HCT116 (cell line): Measurements from ENCODE around the gene IDH3G. TPM values are rescaled to one million over a fixed set of nuclear protein-coding genes. Genes with fewer than 3 reads are reported as not detected.

Experiments used
- ATAC-seq: fragments of 200-7000 bp; cut with Tn5 transposase; 2 replicates; pipeline ENCODE4 v1.9.1; 2020; ENCODE audit warnings: mild to moderate bottlenecking, moderate library complexity
- BruUV-seq: library from RNA; stranded (reverse); fragments of 400-500 nt; replicated peaks from 2 replicates; lab custom pipeline; 2021; lab: Mats Ljungman, UMichigan
- CTCF ChIA-PET: fragments of 300-600 bp; sonication (Branson Sonifier 250); formaldehyde crosslinking; loops from one replicate; lab custom pipeline; 2021; ENCODE audit warnings: antibody characterized with exemption; lab: Charles Lee
- POLR2A ChIA-PET: fragments of 300-600, 350-600 bp; sonication (Branson Sonifier 250); formaldehyde crosslinking; loops from one replicate; lab custom pipeline; 2021; ENCODE audit warnings: antibody characterized with exemption; lab: Charles Lee
- RAD21 ChIA-PET, 2 experiments: fragments of 300-600 bp; sonication (Branson Sonifier 250); formaldehyde crosslinking; loops; one replicate each; lab custom pipeline; 2023; ENCODE audit warnings: low total read pairs in 2 of 2; ENCODE audit not compliant: uncharacterized antibody in 2 of 2, unreplicated experiment in 2 of 2, low non-redundant PET in 1 of 2; lab: Charles Lee
- DNase-seq: peaks from one replicate; pipeline ENCODE4 v3.0.0-alpha.2; 2010; ENCODE audit warnings: low read depth, low spot score
- H2AFZ ChIP-seq: fragments of 200-600 bp; shearing (Covaris generic), sonication (generic); 2 replicates; pipeline ENCODE4 v1.6.1; 2017; ENCODE audit warnings: low read depth, mixed run types, mixed read lengths, antibody characterized with exemption, low read length; ENCODE audit not compliant: poor library complexity, severe bottlenecking
- H3K27ac ChIP-seq: 2 replicates; pipeline ENCODE4 v1.5.1; 2012; ENCODE audit warnings: low read depth, low read length
- H3K27me3 ChIP-seq: fragments of 200-600 bp; sonication (generic); 2 replicates; pipeline ENCODE4 v1.6.1; 2016; ENCODE audit warnings: mixed run types, low read length, mixed read lengths; ENCODE audit not compliant: insufficient read depth
- H3K36me3 ChIP-seq, 2 experiments: fragments of 200-500 bp in 1 of 2; fragments of 200-600 bp in 1 of 2; sonication (Bioruptor generic) in 1 of 2; sonication (generic) in 1 of 2; 2 replicates each; pipeline versions ENCODE4 v1.5.1 to v1.6.1; 2014 to 2016; ENCODE audit warnings: low read length in 2 of 2, inconsistent platforms in 1 of 2, mixed read lengths in 1 of 2, mixed run types in 1 of 2; ENCODE audit not compliant: insufficient read depth in 2 of 2, control insufficient read depth in 1 of 2
- H3K4me1 ChIP-seq, 2 experiments: fragments of 200-600 bp in 1 of 2; sonication (generic) in 1 of 2; 2 replicates each; pipeline versions ENCODE4 v1.5.1 to v1.6.1; 2012 to 2017; ENCODE audit warnings: low read length in 2 of 2, inconsistent platforms in 1 of 2, mild to moderate bottlenecking in 1 of 2, mixed read lengths in 1 of 2, mixed run types in 1 of 2, moderate library complexity in 1 of 2; ENCODE audit not compliant: insufficient read depth in 2 of 2, control insufficient read depth in 1 of 2
- H3K4me2 ChIP-seq: fragments of 200-600 bp; sonication (generic); 2 replicates; pipeline ENCODE4 v1.6.1; 2017; ENCODE audit warnings: mixed run types, low read length, mixed read lengths
- H3K4me3 ChIP-seq, 2 experiments: fragments of 200-600 bp in 1 of 2; sonication (generic) in 1 of 2; replicated peaks in 1 of 2; 2 replicates each; pipeline ENCODE4 v1.5.1; 2011 to 2016; ENCODE audit warnings: low read length in 2 of 2, control low read depth in 1 of 2, low read depth in 1 of 2, mild to moderate bottlenecking in 1 of 2, mixed read lengths in 1 of 2, mixed run types in 1 of 2
- H3K79me2 ChIP-seq: fragments of 200-600 bp; sonication (generic); 2 replicates; pipeline ENCODE4 v1.6.1; 2017; ENCODE audit warnings: mild to moderate bottlenecking, mixed run types, low read length, moderate library complexity, mixed read lengths; ENCODE audit not compliant: insufficient read depth
- H3K9ac ChIP-seq: fragments of 200-600 bp; sonication (generic); 2 replicates; pipeline ENCODE4 v1.6.1; 2016; ENCODE audit warnings: low read length, mixed read lengths
- H3K9me2 ChIP-seq: fragments of 200-600 bp; sonication (generic), shearing (Covaris generic); 2 replicates; pipeline ENCODE4 v1.6.1; 2017; ENCODE audit warnings: mixed run types, mild to moderate bottlenecking, moderate library complexity; ENCODE audit not compliant: insufficient read depth
- H3K9me3 ChIP-seq, 2 experiments: fragments of 200-500 bp in 1 of 2; fragments of 200-600 bp in 1 of 2; sonication (Bioruptor generic) in 1 of 2; sonication (generic) in 1 of 2; 2 replicates each; pipeline ENCODE4 v1.6.1; 2014 to 2017; ENCODE audit warnings: low read length in 2 of 2, mixed read lengths in 2 of 2, inconsistent platforms in 1 of 2, low read depth in 1 of 2, mild to moderate bottlenecking in 1 of 2, mixed run types in 1 of 2, moderate library complexity in 1 of 2; ENCODE audit not compliant: control insufficient read depth in 1 of 2, insufficient read depth in 1 of 2
- H4K20me1 ChIP-seq: fragments of 200-600 bp; sonication (generic), shearing (Covaris generic); 2 replicates; pipeline ENCODE4 v1.6.1; 2017; ENCODE audit warnings: mixed run types, mild to moderate bottlenecking, moderate library complexity; ENCODE audit not compliant: insufficient read depth
- ATF3 ChIP-seq: IDR thresholded peaks from 2 replicates; pipeline ENCODE4 v1.6.1; 2012
- CBX3 ChIP-seq: IDR thresholded peaks from 2 replicates; pipeline ENCODE4 v1.6.1; 2012; ENCODE audit warnings: low read depth
- EGR1 ChIP-seq: IDR thresholded peaks from 2 replicates; pipeline ENCODE4 v1.6.1; 2012; ENCODE audit warnings: low read depth
- EZH2 ChIP-seq: fragments of 200-600 bp; sonication (generic); IDR thresholded peaks from 2 replicates; pipeline ENCODE4 v1.6.1; 2017; ENCODE audit warnings: antibody characterized with exemption, mixed run types
- POLR2A ChIP-seq: IDR thresholded peaks from 2 replicates; pipeline ENCODE4 v1.7.0; 2011; ENCODE audit warnings: borderline replicate concordance; ENCODE audit not compliant: insufficient read depth, insufficient read length; ENCODE audit errors: extremely low read depth
- POLR2AphosphoS5 ChIP-seq: IDR thresholded peaks from 2 replicates; pipeline ENCODE4 v1.6.1; 2011; ENCODE audit warnings: mild to moderate bottlenecking, low read depth, low read length, moderate library complexity
- REST ChIP-seq: IDR thresholded peaks from 2 replicates; pipeline ENCODE4 v1.6.1; 2012; ENCODE audit warnings: low read depth
- SP1 ChIP-seq: IDR thresholded peaks from 2 replicates; pipeline ENCODE4 v1.6.1; 2012; ENCODE audit warnings: low read depth
- SRF ChIP-seq: IDR thresholded peaks from 2 replicates; pipeline ENCODE4 v1.6.1; 2012; ENCODE audit warnings: low read depth
- YY1 ChIP-seq: IDR thresholded peaks from 2 replicates; pipeline ENCODE4 v1.6.1; 2011; ENCODE audit warnings: low read length, low read depth, moderate library complexity, mild to moderate bottlenecking; ENCODE audit not compliant: insufficient replicate concordance; ENCODE audit errors: extremely low read depth
- ZBTB33 ChIP-seq: IDR thresholded peaks from 2 replicates; pipeline ENCODE4 v1.6.1; 2011; ENCODE audit warnings: mild to moderate bottlenecking, low read length, moderate library complexity; ENCODE audit not compliant: insufficient replicate concordance; ENCODE audit errors: extremely low read depth
- ZNF274 ChIP-seq: fragments of 200-500 bp; sonication (Bioruptor generic); IDR thresholded peaks from 2 replicates; pipeline ENCODE4 v1.6.1; 2014; ENCODE audit warnings: mild to moderate bottlenecking, low read depth, low read length, inconsistent platforms
- intact Hi-C: fragments of 100-400 bp; cut with micrococcal nuclease; formaldehyde crosslinking; loops from 2 replicates; pipeline ENCODE4 v1.10.0; 2022
- total RNA-seq: library from RNA; stranded (reverse); gene quantifications from one replicate; pipeline ENCODE4 v1.2.1, GENCODE V29; 2021; ENCODE audit not compliant: unreplicated experiment

The IDH3G gene
- total RNA-seq, 1 experiment from 2014 or later: 49.7 TPM

- no peaks in the 10 kb centered on the region for H3K36me3 ChIP-seq
- no TSS peak for BruUV-seq
- ChIA-PET POLR2A (no interaction called here), CTCF (no interaction called here), RAD21 (interaction anchor here in 1 of 2 experiments (0.7 kb wide), 1 partner anchor 132 kb away, joined by 5 read pairs; no protein-coding TSS in a partner anchor)
- no peak overlapping the region for H2AFZ ChIP-seq
- H3K9me3 ChIP-seq: no peaks in the 10 kb centered on the region
- DNase-seq (no peak), ATAC-seq (no peak)
- intact Hi-C loops: no loop called here
- no peaks in the 10 kb centered on the region for H3K4me1 ChIP-seq
- H3K79me2 ChIP-seq: no peaks in the 10 kb centered on the region
- H3K4me2 ChIP-seq: no peak overlapping the region
- no peak overlapping the region for H3K27ac ChIP-seq
- no peak for TF ChIP-seq CBX3
- TF ChIP-seq YY1: no peak
- no peak for TF ChIP-seq SP1
- no peak for TF ChIP-seq EZH2
- no peak for TF ChIP-seq SRF
- no peak for TF ChIP-seq POLR2AphosphoS5
- no peak for TF ChIP-seq ZBTB33
- no peaks in the 10 kb centered on the region for H3K9me2 ChIP-seq
- H3K4me3 ChIP-seq: no peak overlapping the region
- H3K27me3 ChIP-seq: no peaks in the 10 kb centered on the region
- no peak overlapping the region for H3K9ac ChIP-seq
- no peaks in the 10 kb centered on the region for H4K20me1 ChIP-seq
Observed at GRCh38 chrX:153836921-153837320, 42.7 kb upstream of the IDH3G start.

- H3K27me3 ChIP-seq: no peaks in the 10 kb centered on the region
- ChIA-PET CTCF (no interaction called here), POLR2A (no interaction called here), RAD21 (no interaction called here)
- no peaks in the 10 kb centered on the region for H3K79me2 ChIP-seq
- no peak for DNase-seq
- H3K36me3 ChIP-seq: no peaks in the 10 kb centered on the region
- no peak overlapping the region for H3K4me3 ChIP-seq
- H3K27ac ChIP-seq: no peak overlapping the region
- H4K20me1 ChIP-seq: no peaks in the 10 kb centered on the region
- intact Hi-C loops: no loop called here
- no peak overlapping the region for H3K4me2 ChIP-seq
- H3K4me1 ChIP-seq: peaks cover 0 to 13% of the 10 kb centered on the region in 2 experiments; a peak in 2 of 4 replicates
- ATAC-seq: no peak
- no TSS peak for BruUV-seq
- no peak overlapping the region for H3K9ac ChIP-seq
- no peaks in the 10 kb centered on the region for H3K9me2 ChIP-seq
- TF ChIP-seq REST (peak; percentile 40), ATF3 (no peak), ZNF274 (no peak), POLR2A (no peak), EGR1 (no peak)
- no peaks in the 10 kb centered on the region for H3K9me3 ChIP-seq
- no peak overlapping the region for H2AFZ ChIP-seq
Observed at GRCh38 chrX:153832728-153833127, 38.6 kb upstream of the IDH3G start.
